MCF 10A (cell line): ENCODE results near the gene TFDP1. TPM values are rescaled to one million over a fixed set of nuclear protein-coding genes. Genes with fewer than 3 reads are reported as not detected.

Experiments
- BruUV-seq: library from RNA; stranded (reverse); fragments of 400-500 nt; replicated peaks from 2 replicates; lab custom pipeline; 2021; lab: Mats Ljungman, UMichigan
- CTCF ChIA-PET: fragments of 300-600 bp; sonication (Branson Sonifier 250); formaldehyde crosslinking; extraction: SDS; loops from one replicate; lab custom pipeline; 2021; ENCODE audit warnings: antibody characterized with exemption, inconsistent platforms; lab: Yijun Ruan, JAX
- POLR2A ChIA-PET: fragments of 300-600, 350-650 bp; sonication (Branson Sonifier 250); formaldehyde crosslinking; extraction: SDS; loops from one replicate; lab custom pipeline; 2020; ENCODE audit warnings: antibody characterized with exemption, inconsistent platforms; lab: Yijun Ruan, JAX
- DNase-seq: peaks from one replicate; pipeline ENCODE4 v3.0.0-alpha.2; 2018; ENCODE audit not compliant: unreplicated experiment
- H3K27ac Mint-ChIP-seq: one replicate; pipeline ENCODE4 v1.8.0; 2022; ENCODE audit warnings: mild to moderate bottlenecking, low read depth, mixed read lengths; ENCODE audit not compliant: unreplicated experiment
- H3K27me3 Mint-ChIP-seq: one replicate; pipeline ENCODE4 v1.8.0; 2022; ENCODE audit warnings: mixed read lengths; ENCODE audit not compliant: insufficient read depth, unreplicated experiment
- H3K36me3 Mint-ChIP-seq: one replicate; pipeline ENCODE4 v1.8.0; 2022; ENCODE audit warnings: mild to moderate bottlenecking, moderate library complexity, mixed read lengths; ENCODE audit not compliant: insufficient read depth, unreplicated experiment
- H3K4me1 Mint-ChIP-seq: one replicate; pipeline ENCODE4 v1.8.0; 2022; ENCODE audit warnings: mixed read lengths; ENCODE audit not compliant: insufficient read depth, unreplicated experiment
- H3K4me3 Mint-ChIP-seq: one replicate; pipeline ENCODE4 v1.8.0; 2022; ENCODE audit warnings: mild to moderate bottlenecking, moderate library complexity, mixed read lengths; ENCODE audit not compliant: unreplicated experiment
- H3K9me3 Mint-ChIP-seq: one replicate; pipeline ENCODE4 v1.8.0; 2022; ENCODE audit warnings: mixed read lengths; ENCODE audit not compliant: unreplicated experiment
- CTCF ChIP-seq: fragments of 200-600 bp; IDR thresholded peaks from one replicate; pipeline ENCODE4 v1.8.0; 2022; ENCODE audit warnings: antibody characterized with exemption, mild to moderate bottlenecking; ENCODE audit not compliant: unreplicated experiment
- intact Hi-C: fragments of 100-400 bp; cut with micrococcal nuclease; formaldehyde crosslinking; loops from 2 replicates; pipeline ENCODE4 v1.14.1; 2022
- total RNA-seq: library from RNA; stranded (reverse); gene quantifications from 2 replicates; pipeline ENCODE4 v1.2.3, GENCODE V29; 2022

Gene TFDP1
- total RNA-seq, 1 experiment from 2014 or later = 100 TPM

- ChIA-PET CTCF (no interaction called here), POLR2A (no interaction called here)
- no peak for DNase-seq
- Mint-ChIP-seq H3K27me3 (no peaks in the 10 kb centered on the region), H3K27ac (no peak overlapping the region), H3K36me3 (peaks cover 27% of the 10 kb centered on the region), H3K9me3 (no peaks in the 10 kb centered on the region), H3K4me3 (no peak overlapping the region), H3K4me1 (no peaks in the 10 kb centered on the region)
- intact Hi-C loops = no loop called here
- no peak for TF ChIP-seq CTCF
- no TSS peak for BruUV-seq
Observed at GRCh38 chr13:113607056-113607888, 22.7 kb downstream of the TFDP1 start.

- H3K4me1 Mint-ChIP-seq = no peaks in the 10 kb centered on the region
- no peak for DNase-seq
- H3K9me3 Mint-ChIP-seq = no peaks in the 10 kb centered on the region
- H3K36me3 Mint-ChIP-seq = peaks cover 27% of the 10 kb centered on the region
- no peaks in the 10 kb centered on the region for H3K27me3 Mint-ChIP-seq
- H3K4me3 Mint-ChIP-seq = no peak overlapping the region
- POLR2A ChIA-PET = no interaction called here
- TF ChIP-seq CTCF = no peak
- H3K27ac Mint-ChIP-seq = no peak overlapping the region
- CTCF ChIA-PET = no interaction called here
- intact Hi-C loops = no loop called here
- BruUV-seq = no TSS peak
Observed at GRCh38 chr13:113607889-113608635, 23.5 kb downstream of the TFDP1 start.

- CTCF ChIA-PET = no interaction called here
- Mint-ChIP-seq H3K27ac (no peak overlapping the region), H3K4me3 (no peak overlapping the region), H3K4me1 (no peaks in the 10 kb centered on the region), H3K36me3 (peaks cover 27% of the 10 kb centered on the region), H3K9me3 (no peaks in the 10 kb centered on the region), H3K27me3 (no peaks in the 10 kb centered on the region)
- no peak for TF ChIP-seq CTCF
- no TSS peak for BruUV-seq
- intact Hi-C loops = no loop called here
- POLR2A ChIA-PET = no interaction called here
- DNase-seq = no peak
Observed at GRCh38 chr13:113608967-113609533, 24.5 kb downstream of the TFDP1 start.

- Mint-ChIP-seq H3K9me3 (no peaks in the 10 kb centered on the region), H3K4me1 (no peaks in the 10 kb centered on the region), H3K36me3 (peaks cover 27% of the 10 kb centered on the region), H3K27ac (no peak overlapping the region), H3K4me3 (no peak overlapping the region), H3K27me3 (no peaks in the 10 kb centered on the region)
- ChIA-PET POLR2A (no interaction called here), CTCF (no interaction called here)
- DNase-seq = no peak
- intact Hi-C loops = no loop called here
- no TSS peak for BruUV-seq
- TF ChIP-seq CTCF = no peak
Observed at GRCh38 chr13:113609616-113610015, 25.1 kb downstream of the TFDP1 start.
